Muscle of arm (tissue), 12 donors: ENCODE results near the gene PLEKHA8. TPM values are rescaled to one million over a fixed set of nuclear protein-coding genes. Genes with fewer than 3 reads are reported as not detected.

ENCODE experiments used
- DNase-seq: peaks from one replicate; pipeline ENCODE4 v3.0.0-alpha.2; 2013
- polyA plus RNA-seq, 12 donors: library from polyadenylated mRNA; unstranded; fragments of 120-200 nt; gene quantifications; one replicate each; pipeline ENCODE4 v1.2.1, GENCODE V29; 2013; ENCODE audit not compliant: insufficient read length in 12 of 12

PLEKHA8 gene
- polyA plus RNA-seq, 12 donors: 10.3 to 15.1 (median 12.7) TPM; not detected in 1

DNA sequence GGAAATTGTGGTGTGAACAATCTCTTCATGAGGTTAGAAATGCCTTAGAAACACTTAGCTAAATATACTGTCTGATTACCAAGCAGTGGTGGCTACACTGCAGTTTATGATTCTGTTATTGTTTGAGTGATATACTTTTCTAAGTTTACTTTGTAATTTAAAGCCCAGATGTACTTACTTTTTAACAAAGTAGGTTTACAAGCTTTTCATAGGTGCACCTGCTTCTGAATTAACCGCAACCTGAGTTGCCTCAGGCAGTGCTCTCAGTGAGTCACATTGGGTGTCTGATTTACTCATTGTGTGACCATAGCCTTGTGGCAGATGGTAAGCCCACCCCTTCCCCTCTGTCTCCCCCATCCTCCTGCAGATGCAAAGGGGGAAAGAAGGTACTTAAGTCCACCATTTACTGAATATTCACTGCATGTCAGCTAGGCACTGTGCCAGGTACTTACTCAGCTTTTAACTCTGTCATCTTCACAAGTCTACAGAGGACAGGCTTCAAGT is 115.6 kb downstream of the PLEKHA8 start:
- DNase-seq: no peak

DNA sequence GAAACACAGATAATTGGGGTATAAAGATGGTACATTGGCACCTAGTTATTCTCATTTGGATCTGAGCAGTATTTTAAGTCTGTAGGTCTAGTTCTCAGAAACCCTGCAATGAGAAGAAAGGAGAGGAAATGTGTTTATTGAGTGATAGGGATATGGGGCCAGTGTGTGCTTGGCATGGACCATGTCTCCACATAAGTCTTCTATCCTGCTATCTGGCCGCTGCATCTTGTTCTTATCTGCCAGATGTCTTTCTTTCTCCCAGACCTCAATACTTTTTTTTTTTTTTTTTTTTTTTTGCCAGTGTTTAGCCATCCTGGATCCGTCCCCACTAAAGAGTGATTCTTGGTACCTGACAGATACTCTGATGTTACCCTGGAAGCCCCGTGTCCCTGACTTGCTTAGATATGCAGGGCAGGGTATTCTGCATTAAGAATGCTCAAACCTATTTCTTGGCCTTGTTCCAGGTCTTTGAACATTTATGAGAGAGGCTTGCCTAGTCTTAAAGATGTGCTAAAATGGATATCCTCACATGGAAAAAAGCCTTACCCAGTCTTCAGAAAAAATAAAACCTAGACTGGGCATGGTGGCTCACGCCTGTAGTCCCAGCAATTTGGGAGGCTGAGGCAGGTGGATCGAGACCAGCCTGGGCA is 116.6 kb downstream of the PLEKHA8 start:
- DNase-seq: no peak

DNA sequence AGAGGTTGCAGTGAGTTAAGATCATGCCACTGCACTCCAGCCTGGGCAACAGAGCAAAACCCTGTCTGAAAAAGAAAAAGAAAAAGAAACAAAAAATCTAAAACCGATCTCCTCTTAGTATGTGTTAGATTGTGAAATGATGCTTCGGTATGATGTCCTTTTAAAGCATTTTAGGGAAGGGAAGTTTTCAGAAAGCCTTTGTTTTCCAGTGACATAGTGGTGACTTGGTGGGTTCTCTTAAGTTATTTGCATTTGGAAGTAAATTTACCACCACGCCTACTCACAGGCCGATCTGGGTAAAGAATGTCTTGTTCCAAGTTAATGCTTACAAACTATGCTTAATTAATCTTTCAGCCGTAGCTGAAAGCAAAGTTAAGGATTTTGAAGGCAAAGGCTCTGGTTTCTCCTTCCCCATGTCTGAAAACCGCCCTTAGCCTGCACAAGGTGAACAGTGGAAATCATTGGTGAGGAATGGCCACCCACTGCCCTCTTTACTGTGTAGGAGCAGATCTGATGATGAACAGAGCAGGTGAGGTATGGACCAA is 117.3 kb downstream of the PLEKHA8 start:
- DNase-seq: no peak

DNA sequence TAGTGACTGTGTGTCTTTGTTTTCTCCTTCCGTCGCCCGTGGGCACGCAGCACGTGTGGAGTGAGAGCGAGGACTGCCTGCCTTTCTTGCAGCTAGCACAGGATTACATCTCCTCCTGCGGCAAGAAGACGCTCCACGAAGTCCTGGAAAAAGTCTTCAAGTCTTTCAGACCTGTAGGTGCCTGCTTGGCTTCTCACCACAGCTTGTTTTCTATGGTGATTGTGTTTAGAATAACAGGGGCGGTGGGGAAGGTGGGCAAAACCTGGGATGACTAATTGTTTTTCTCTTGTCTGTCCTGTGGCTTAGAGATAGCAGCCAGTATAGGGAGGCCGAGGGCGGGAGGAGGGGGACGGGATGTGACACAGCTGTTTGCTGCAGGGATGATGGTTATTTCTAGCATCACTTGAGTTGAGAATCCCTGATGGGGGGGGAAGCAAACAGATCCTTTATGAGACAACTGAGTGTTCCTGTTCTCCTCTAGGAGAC is 118.0 kb downstream of the PLEKHA8 start:
- no peak for DNase-seq

DNA sequence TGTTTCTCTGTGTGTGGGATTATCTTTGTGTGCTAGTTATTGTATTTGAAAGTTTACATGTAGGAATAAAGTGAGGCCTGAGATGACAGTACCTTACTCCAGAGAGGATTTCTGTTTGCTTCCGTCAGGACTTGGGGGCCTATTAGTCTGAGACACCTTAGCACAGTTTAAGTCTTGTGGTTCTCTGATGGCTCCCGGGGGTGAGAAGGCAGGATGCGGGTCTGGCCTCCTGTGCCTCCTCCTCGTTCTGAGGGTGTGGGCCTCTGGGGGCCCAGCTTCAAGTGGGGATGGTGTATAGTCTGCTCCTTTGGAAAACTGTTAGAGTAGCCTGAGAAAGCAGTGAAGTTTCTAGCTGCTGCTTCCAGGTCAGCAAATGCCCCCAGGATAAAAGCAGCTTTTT is 119.0 kb downstream of the PLEKHA8 start:
- no peak for DNase-seq

DNA sequence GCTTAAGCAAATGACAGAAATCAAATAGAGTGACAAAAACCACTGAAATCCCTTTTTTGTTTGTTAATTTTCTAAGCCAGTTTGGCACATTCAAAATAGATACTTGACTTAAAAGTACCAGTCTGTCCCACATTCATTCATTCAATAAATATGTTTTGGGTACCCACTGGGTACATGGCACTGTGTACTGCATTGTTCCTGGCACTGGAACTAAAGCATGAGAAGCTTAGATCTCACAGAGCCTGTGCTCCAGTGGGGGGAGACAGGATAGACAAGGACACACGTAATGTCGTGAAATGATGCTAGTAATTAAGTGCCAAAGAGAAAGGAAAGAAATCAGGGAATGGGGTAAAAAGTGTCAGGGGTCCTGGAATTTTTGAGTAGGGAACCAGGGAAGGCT is 119.6 kb downstream of the PLEKHA8 start:
- no peak for DNase-seq

DNA sequence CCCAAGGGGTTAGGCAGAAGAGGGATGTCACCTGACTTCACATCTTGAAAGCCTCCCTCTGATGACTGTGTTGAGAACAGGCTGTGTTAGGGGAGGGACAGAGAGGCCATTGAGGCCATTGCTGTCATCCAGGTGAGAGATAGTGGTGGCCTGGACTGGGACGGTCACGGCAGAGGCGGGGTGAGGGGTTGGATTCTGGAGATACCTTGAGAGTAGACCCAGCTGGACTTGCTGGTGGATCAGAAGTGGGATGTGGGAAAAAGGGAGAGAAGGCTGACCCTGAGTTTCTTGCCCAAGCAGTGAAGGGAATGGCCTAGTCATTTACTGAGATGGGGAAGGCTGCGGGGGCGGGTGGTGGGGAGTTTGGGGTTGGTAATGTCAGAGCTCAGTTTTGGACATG is 120.2 kb downstream of the PLEKHA8 start:
- no peak for DNase-seq

DNA sequence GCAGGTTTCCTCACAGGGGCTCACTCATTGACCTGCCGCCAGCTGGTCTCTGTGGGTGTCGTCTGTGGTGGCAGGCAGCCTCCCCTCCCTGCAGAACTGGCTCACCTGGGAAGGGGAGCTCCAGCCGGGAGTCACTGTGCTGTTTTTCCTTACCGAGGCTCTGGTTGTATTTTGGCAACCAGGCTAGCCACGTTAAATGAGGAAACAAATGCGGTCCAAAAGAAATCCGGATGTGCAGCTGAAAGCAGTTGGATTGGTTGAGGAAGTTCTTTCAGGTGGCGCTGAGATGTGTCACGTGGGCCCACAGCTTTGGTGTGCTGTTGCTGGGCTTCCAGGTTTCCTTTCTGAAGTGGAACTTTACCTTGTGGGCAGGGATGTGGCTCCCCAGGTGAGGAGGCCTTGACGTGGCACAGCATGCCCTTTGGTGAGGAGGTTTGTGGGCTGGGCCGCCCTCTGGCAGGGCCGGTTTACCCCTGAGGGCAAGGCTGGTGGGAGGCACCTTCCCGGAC is 120.8 kb downstream of the PLEKHA8 start:
- DNase-seq: no peak

DNA sequence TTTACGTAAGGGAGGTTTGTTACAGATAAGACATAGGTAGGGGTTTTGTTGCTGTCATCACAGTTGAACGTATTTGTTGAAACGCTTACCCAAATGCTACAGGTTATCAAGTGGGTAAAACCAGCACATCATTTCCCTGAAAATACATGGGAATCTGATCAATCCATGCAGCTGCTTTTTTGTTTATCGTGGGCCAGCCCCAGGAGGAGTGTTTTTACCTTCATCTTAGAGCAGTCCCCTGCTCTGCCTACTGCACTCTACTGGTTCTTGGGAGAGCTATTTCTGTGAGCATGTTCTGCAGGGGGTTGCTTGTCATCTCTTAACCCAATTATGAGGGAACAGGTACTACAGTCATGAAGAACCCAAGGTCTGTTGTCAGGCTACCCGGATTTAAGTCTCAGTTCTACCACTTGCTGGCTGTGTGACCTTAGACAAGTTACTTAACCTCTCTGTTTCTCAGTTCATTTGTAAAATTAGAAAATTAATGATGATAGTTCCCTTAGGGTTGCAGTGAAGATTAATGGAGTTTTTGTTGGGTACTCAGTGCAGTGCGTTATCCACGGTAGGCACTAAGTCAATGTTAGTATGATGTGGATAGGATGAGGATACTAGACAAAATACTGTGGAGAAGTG is 121.5 kb downstream of the PLEKHA8 start:
- DNase-seq: no peak

DNA sequence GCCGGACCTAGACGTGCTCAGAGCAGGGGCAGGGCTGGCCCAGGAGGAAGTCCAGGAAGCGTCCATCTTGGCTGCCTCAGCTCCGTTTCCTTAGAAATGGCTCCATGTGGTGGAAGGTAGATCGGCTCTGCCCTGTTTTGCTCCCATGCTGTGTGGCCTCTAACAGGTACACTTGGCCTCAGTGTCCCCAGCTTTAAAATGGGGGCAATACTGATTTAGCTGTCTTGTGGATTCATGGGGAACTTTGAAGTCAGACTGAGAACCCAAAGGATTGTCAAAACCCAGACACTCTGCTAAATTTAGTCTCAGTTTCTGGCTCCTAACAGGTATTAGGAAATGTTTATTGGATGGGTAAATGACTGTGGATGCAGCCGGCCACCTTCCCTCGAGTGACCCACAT is 122.5 kb downstream of the PLEKHA8 start:
- DNase-seq: no peak

DNA sequence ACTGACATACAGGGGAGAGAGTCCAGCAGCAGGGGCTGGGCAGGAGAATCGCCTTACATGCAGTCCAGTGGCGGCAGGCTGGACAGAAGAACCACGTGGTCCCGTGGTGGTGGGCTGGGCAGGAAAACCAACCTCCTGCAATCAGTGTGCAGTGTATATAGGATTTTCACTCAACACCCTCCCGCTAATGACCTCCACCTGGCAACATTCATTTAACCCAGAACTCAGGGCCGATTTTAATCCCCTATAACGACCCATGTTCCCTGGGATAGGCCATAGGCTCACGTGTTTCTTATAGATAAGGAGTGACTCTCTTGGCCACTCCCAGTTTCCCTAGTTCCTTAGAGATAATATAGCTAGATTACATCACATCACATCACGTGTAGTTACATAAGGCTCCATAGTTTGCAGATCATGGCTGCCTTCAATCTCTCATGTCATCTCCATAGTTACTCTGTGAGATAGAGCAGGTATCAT is 125.9 kb downstream of the PLEKHA8 start:
- no peak for DNase-seq

DNA sequence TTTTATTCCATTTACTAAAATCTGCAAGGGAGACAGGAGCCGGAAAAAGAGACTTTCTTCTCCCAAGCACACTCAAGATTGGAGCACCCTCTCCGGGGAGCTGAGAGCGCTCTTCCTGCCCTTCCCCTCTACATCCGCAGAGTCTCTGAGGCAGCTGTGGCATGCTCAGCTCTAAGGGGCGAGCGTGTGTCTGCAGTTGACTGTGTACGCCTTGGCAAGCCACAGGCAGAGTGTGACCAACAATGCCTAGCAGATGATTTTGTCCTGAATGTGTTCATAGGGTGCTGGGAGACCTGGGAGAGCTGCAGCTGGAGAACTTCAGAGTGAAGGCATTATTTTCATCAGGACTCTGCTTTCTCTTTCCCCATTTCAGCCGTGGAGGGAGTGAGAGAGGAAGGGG is 127.3 kb downstream of the PLEKHA8 start:
- DNase-seq: no peak

DNA sequence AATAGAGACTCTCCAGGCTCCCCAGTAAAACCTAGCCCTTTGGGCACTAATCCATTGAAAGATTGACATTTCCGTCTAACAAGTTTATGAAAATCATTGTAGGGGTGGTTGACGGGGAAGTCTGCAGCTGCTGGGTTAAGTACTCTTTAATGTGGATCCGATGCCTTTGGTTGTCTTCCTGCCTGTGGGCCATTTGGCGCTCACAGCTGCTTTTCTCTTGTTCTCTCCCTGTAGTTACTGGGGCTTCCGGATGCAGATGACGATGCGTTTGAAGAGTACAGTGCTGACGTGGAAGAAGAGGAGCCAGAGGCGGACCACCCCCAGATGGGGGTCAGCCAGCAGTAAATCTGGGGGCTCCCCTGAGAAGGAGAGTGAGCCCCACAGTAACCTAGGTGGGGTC is 129.0 kb downstream of the PLEKHA8 start:
- no peak for DNase-seq

DNA sequence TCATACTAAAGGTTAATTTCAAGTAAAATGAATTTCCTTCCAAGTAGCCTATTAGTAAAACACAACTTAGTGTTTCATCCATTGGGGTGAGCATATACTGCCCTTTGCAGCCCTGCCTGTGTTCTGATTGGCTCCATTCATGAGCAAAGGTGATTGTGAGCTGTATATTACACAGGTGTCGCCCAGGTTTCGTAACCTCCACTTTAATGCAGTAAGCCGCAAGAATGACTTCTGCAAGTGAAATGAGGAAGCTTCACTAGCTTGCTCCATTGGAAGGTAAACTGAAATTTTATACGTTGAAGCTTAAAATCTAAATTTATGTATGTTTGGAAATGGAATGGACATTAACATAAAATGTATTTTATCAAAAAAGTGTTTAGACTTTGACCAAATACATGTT is 131.0 kb downstream of the PLEKHA8 start:
- no peak for DNase-seq

DNA sequence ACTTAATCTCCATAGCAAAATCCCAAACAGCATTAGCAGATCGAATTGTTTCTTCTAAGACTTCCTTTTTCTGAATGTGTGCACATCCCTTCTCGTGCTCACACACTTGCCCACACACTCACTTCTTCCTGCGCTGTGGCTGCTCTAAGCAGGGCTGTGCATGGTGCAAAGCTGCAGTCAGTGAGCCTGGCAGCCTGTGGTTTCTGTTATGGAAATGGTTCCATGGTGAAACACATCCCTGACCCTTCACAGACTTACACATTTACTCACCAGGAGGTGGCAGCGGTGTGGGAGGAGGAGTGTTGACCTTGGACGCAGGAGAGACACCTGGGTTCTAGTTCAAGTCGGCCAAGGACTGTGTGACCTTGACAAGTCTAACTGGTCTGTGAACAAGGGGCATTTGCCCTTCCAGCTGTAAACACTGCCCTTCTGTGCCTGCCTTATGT is 131.5 kb downstream of the PLEKHA8 start:
- no peak for DNase-seq

DNA sequence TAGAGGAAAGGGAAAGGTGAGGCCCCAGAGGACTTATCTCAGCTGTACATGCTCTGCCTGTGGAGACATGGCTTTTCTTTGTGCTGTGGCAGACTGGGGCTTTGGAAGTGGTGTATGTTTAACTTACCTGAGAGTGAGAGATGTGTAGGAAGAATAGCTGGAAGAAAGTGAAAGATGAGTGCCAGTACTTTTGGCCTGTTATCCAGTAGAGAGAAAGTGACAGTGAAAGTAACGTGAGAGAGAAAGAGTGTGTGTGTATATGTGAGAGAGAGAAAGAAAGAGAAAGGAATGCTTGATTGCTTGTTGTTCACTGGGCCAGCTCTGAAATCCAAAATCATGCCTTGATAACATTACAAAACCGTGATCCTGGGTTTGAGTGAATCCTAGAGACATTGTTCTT is 132.1 kb downstream of the PLEKHA8 start:
- no peak for DNase-seq

DNA sequence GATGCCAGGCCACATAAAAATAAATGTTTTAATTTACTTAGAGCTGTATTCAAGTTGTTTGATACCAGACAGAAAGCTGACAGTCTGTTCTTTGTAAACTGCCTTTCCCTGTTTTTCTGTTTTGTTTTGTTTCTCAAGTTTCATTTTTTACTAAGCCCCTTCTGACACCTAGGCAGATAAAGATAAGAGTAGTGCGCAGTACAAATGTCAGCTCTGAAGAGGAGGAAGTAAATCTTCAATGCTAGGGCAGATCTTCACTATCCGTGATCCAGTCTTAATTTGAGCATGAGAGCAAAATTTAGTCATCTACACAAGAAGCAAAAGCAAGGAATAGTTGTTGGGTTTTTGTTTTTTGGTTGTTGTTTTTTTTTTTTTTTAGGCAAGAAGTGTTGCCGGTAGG is 133.9 kb downstream of the PLEKHA8 start:
- DNase-seq: no peak

DNA sequence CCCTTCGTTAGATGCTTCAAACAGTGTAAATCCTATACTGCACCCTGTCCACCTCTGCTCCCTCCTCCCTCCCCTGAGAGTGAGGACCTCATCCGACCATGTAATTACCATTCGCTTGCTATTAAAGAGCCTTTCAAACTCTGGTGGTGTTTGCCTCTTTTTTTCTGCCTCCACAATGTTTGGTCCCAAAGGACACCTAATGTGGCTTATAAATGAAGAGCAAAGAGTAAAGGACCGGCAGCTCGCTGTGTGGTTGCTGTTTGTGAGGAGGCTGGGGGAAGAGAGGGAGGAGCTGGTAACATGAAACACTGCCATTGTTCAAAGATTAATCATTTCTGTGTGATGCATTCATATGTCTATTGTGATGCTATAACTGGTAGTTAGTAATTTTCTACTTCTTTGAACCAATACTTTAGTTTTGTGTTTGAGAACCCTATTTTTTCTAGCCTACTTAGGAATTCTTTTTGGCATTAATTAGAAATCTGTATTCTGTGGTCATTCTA is 134.5 kb downstream of the PLEKHA8 start:
- DNase-seq: no peak

DNA sequence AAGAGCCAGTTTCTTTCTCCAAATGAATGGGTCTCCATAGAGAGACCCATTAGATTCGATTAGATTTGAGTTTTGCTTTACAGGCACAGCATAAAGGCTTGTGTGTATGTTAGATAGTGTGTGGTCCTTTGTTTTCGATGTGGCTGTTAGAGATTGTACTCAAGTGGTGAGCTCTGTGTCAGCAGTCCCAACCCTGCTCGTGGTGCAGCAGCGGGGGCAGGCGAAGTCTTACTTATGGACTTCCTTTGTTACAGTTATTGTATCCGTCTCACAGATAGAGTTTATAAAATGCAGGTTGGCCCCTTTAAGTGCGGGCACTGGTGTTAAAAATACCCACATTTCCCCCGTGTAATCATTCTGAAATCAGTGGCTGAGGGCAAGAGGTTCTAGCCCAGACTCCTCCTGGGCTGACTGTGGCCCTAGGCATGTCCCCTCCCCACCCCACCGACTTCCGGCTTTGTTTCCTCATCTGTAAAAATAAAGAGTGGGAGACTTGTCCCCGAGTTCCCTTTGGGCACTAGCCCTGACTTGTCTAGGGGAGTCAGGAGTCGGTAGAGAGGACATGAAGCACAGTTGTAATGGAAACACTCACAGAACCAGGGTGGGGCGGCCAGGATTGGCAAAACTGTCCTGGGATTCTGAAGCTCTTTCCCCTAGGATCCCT is 135.2 kb downstream of the PLEKHA8 start:
- no peak for DNase-seq

DNA sequence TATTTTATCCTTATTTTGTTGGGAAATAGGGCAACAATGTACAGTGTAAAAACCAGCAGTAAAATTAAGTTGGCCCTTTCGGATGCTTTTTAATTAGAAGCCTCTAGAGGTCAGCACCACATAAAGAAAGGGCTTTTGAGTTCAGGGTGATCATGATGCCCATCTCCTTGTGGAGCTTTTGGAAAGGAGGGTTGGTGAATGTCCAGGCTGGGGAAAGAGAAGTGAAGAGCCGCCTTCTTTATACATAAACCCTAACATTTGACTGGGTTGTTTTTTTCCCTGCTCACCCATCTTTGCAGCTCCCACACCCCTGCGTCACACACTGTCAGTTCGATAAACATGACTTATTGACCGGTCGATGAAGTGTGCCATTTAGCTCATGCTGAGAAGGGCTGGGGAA is 136.4 kb downstream of the PLEKHA8 start:
- DNase-seq: peak; percentile 35

DNA sequence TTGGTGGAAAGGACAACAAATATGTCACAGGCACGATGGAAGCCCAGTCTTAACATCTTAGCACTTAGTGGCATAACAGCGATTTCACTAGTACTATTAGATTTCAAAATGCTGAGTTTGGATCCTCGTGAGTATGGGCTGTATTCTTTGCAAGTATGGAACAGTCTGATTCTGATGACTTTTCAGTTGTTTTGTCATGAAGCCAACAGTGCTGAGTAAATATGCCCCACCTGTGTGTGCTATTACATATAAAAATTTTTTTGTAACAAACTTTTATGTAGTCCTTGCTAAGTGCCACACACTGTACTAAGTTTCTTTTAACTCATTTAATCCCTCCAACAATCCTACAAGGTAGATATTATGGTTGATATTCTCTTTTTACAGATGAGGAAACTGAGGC is 137.4 kb downstream of the PLEKHA8 start:
- no peak for DNase-seq
